Transverse colon (tissue), 4 donors: Measurements from ENCODE around the gene ZFHX3.

Source experiments
- CTCF ChIP-seq, 5 experiments: fragments of 200-600 bp in 3 of 5; fragments of 450-650 bp in 2 of 5; sonication (generic) in 3 of 5; IDR thresholded peaks; 1 replicate in 2 of 5; 2 replicates in 3 of 5; pipeline ENCODE4 v1.5.1; 2016 to 2017; ENCODE audit warnings: antibody characterized with exemption in 5 of 5, inconsistent platforms in 3 of 5, mild to moderate bottlenecking in 2 of 5, moderate library complexity in 1 of 5
- EP300 ChIP-seq: sonication (generic); formaldehyde crosslinking; IDR thresholded peaks from one replicate; pipeline ENCODE4 v1.6.1; 2017; ENCODE audit warnings: antibody characterized with exemption, low read depth
- POLR2AphosphoS5 ChIP-seq, 3 donors: sonication (generic); formaldehyde crosslinking; IDR thresholded peaks; one replicate each; pipeline ENCODE4 v1.6.1; 2016; ENCODE audit warnings: antibody characterized with exemption in 3 of 3

- TF ChIP-seq CTCF (IDR thresholded peaks at IDR 0.05): no peak
- no peak for TF ChIP-seq POLR2AphosphoS5 (IDR thresholded peaks at IDR 0.05)
- TF ChIP-seq EP300: no peak
Observed at GRCh38 chr16:72937360-72937759, 110.6 kb downstream of the ZFHX3 start.
